ENCODE data around the gene ZFAND5.

The ZFAND5 gene

GRCh38 chr9:72313507-72313906 lies 51.5 kb downstream of the ZFAND5 start:
- no peaks in the 10 kb centered on the region for H3K9me2 ChIP-seq (replicated peaks; ENCODE audit: control insufficient read depth, low read length)
- H3K4me2 ChIP-seq (ENCODE audit: low read length) = no peak overlapping the region
- no peak overlapping the region for H3K4me3 ChIP-seq (ENCODE audit: low read length)
- H3K9me3 ChIP-seq (ENCODE audit: control insufficient read depth, insufficient read depth, low read length) = no peaks in the 10 kb centered on the region
- H3F3A ChIP-seq (ENCODE audit: control insufficient read depth, insufficient read depth) = no peaks in the 10 kb centered on the region
- H3K4me1 ChIP-seq (ENCODE audit: control insufficient read depth, low read length) = no peaks in the 10 kb centered on the region
- no peak overlapping the region for H3K27ac ChIP-seq (ENCODE audit: low read depth, low read length)
- TF ChIP-seq EZH2phosphoT487 (IDR thresholded peaks at IDR 0.05; ENCODE audit: borderline replicate concordance, low read length) = no peak
- TF ChIP-seq CTCF (IDR thresholded peaks at IDR 0.05; ENCODE audit: low read depth, low read length, poor library complexity, severe bottlenecking) = no peak
- peaks cover 2% of the 10 kb centered on the region; the same call in 1 of the 2 replicates for H3K27me3 ChIP-seq (ENCODE audit: control insufficient read depth, low read length)
- no peaks in the 10 kb centered on the region for H3K79me2 ChIP-seq (ENCODE audit: control insufficient read depth, low read length)
- no peaks in the 10 kb centered on the region for H3K36me3 ChIP-seq (ENCODE audit: control insufficient read depth, low read length)
- no peaks in the 10 kb centered on the region for H4K20me1 ChIP-seq (ENCODE audit: control insufficient read depth, insufficient read depth, low read depth, low read length)

GRCh38 chr9:72312386-72312987 lies 52.5 kb downstream of the ZFAND5 start:
- no peaks in the 10 kb centered on the region for H3K36me3 ChIP-seq (ENCODE audit: control insufficient read depth, low read length)
- H4K20me1 ChIP-seq (ENCODE audit: control insufficient read depth, insufficient read depth, low read depth, low read length) = no peaks in the 10 kb centered on the region
- no peaks in the 10 kb centered on the region for H3K4me1 ChIP-seq (ENCODE audit: control insufficient read depth, low read length)
- H3K9me3 ChIP-seq (ENCODE audit: control insufficient read depth, insufficient read depth, low read length) = no peaks in the 10 kb centered on the region
- no peaks in the 10 kb centered on the region for H3K9me2 ChIP-seq (replicated peaks; ENCODE audit: control insufficient read depth, low read length)
- H3K27me3 ChIP-seq (ENCODE audit: control insufficient read depth, low read length) = peaks cover 2% of the 10 kb centered on the region; the same call in 1 of the 2 replicates
- no peaks in the 10 kb centered on the region for H3K79me2 ChIP-seq (ENCODE audit: control insufficient read depth, low read length)
- no peak overlapping the region for H3K4me3 ChIP-seq (ENCODE audit: low read length)
- TF ChIP-seq CTCF (IDR thresholded peaks at IDR 0.05; ENCODE audit: low read depth, low read length, poor library complexity, severe bottlenecking) (no peak), EZH2phosphoT487 (IDR thresholded peaks at IDR 0.05; ENCODE audit: borderline replicate concordance, low read length) (no peak)
- H3F3A ChIP-seq (ENCODE audit: control insufficient read depth, insufficient read depth) = no peaks in the 10 kb centered on the region
- no peak overlapping the region for H3K27ac ChIP-seq (ENCODE audit: low read depth, low read length)
- H3K4me2 ChIP-seq (ENCODE audit: low read length) = no peak overlapping the region

DNA sequence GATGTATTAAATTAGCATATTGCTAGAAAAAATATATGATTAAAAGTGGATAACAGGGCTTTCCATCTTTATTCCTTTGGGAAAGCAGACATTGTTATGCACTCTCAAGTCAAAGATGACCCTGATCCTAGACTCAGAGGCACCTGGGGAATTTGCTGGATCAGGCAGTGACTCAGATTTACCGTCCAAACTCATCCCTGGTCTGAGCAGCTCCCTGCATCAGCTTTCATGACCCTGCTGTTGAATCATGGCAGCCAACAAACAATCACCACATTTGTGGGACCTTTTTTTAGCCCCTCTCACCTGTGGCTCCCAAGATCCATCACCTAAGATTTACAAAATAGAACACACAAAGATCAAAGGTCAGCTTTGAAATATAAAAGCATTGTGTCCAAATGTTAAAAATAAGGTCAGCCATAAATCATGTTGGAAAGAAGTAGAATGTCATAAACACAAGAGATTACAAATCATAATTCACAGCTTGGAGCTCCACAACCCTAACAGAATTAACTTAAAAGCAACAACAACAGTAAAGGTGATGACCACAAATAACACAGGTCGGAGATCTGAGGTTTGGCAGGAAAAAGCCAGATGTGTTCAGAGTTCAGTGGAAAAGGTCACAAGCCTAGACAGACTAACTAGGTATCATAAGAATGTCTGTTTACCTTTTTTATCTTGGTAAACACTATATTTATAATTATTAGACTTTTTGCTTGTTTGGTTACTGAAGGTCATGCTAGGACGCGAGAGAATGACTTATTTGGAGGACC lies 55.5 kb downstream of the ZFAND5 start:
- Histone ChIP-seq H4K20me1 (ENCODE audit: control insufficient read depth, insufficient read depth, low read depth, low read length) (no peaks in the 10 kb centered on the region), H3K79me2 (ENCODE audit: control insufficient read depth, low read length) (no peaks in the 10 kb centered on the region), H3K4me1 (ENCODE audit: control insufficient read depth, low read length) (peaks cover 10% of the 10 kb centered on the region), H3F3A (ENCODE audit: control insufficient read depth, insufficient read depth) (no peaks in the 10 kb centered on the region), H3K4me2 (ENCODE audit: low read length) (no peak overlapping the region), H3K4me3 (ENCODE audit: low read length) (no peak overlapping the region), H3K27me3 (ENCODE audit: control insufficient read depth, low read length) (peaks cover 2% of the 10 kb centered on the region; the same call in 1 of the 2 replicates), H3K9me2 (replicated peaks; ENCODE audit: control insufficient read depth, low read length) (no peaks in the 10 kb centered on the region), H3K9me3 (ENCODE audit: control insufficient read depth, insufficient read depth, low read length) (no peaks in the 10 kb centered on the region), H3K27ac (ENCODE audit: low read depth, low read length) (no peak overlapping the region), H3K36me3 (ENCODE audit: control insufficient read depth, low read length) (no peaks in the 10 kb centered on the region)
- TF ChIP-seq CTCF (IDR thresholded peaks at IDR 0.05; ENCODE audit: low read depth, low read length, poor library complexity, severe bottlenecking) = no peak
- TF ChIP-seq EZH2phosphoT487 (IDR thresholded peaks at IDR 0.05; ENCODE audit: borderline replicate concordance, low read length) = no peak
